ENCODE results near the gene TCL1A. TPM values are rescaled to one million over a fixed set of nuclear protein-coding genes. Genes with fewer than 3 reads are reported as not detected.

Gene TCL1A
- total RNA-seq, 1 experiment from 2014 or later, result 1.1 TPM

- TF ChIP-seq TEAD4 (CRISPR knock-in tag; IDR thresholded peaks at IDR 0.05), result no peak
- TF ChIP-seq ZBTB21 (CRISPR knock-in tag; IDR thresholded peaks at IDR 0.05; ENCODE audit: borderline replicate concordance), result no peak
- no peak for TF ChIP-seq HMGA2 (CRISPR knock-in tag; IDR thresholded peaks at IDR 0.05)
- no peak for TF ChIP-seq ZBTB43 (CRISPR knock-in tag; IDR thresholded peaks at IDR 0.05)
- Mint-ChIP-seq H3K4me3 (no peak overlapping the region), H3K4me1 (peaks cover 30% of the 10 kb centered on the region), H3K36me3 (no peaks in the 10 kb centered on the region), H3K27ac (no peak overlapping the region), H3K27me3 (ENCODE audit: low read depth) (peaks cover 9% of the 10 kb centered on the region; the same call in 1 of the 2 replicates), H3K9me3 (no peaks in the 10 kb centered on the region)
- POLR2A ChIA-PET, result no interaction called here
- CTCF ChIA-PET, result interaction anchor here (0.5 to 1.3 kb wide), 5 partner anchors 17 to 438 kb away, joined by 3 to 4 read pairs (median 3); no protein-coding TSS in a partner anchor
- ATAC-seq (no peak), DNase-seq (ENCODE audit: low spot score) (no peak)
Measured at GRCh38 chr14:95660651-95661515, 53.0 kb downstream of the TCL1A start.

- Mint-ChIP-seq H3K9me3 (no peaks in the 10 kb centered on the region), H3K27ac (no peak overlapping the region), H3K27me3 (ENCODE audit: low read depth) (peaks cover 9% of the 10 kb centered on the region; the same call in 1 of the 2 replicates), H3K36me3 (no peaks in the 10 kb centered on the region), H3K4me1 (peaks cover 39% of the 10 kb centered on the region), H3K4me3 (no peak overlapping the region)
- DNase-seq (ENCODE audit: low spot score) (no peak), ATAC-seq (no peak)
- ChIA-PET CTCF (interaction anchor here (1.0 to 1.3 kb wide), 2 partner anchors 16 to 24 kb away, joined by 3 to 4 read pairs; no protein-coding TSS in a partner anchor), POLR2A (no interaction called here)
- TF ChIP-seq ARID4B (CRISPR knock-in tag; IDR thresholded peaks at IDR 0.05; ENCODE audit: borderline replicate concordance), result no peak
- no peak for TF ChIP-seq TEAD1 (CRISPR knock-in tag; IDR thresholded peaks at IDR 0.05)
Measured at GRCh38 chr14:95659990-95660385, 53.9 kb downstream of the TCL1A start.

Other genes starting within 250 kb of the TCL1A start
- 0.21 to 0.34 TPM (median 0.24 TPM) in 3 replicates for gene SYNE3, start 197.5 kb downstream of the TCL1A start, total RNA-seq (2021)
- 72.8 to 78.3 TPM (median 76.2 TPM) in 3 replicates for gene GLRX5, start 179.1 kb downstream of the TCL1A start, total RNA-seq (2021)
- 5.7 to 7.2 TPM (median 7.0 TPM) in 3 replicates for gene TCL1B, start 27.7 kb downstream of the TCL1A start, total RNA-seq (2021)
- gene TUNAR, start 162.7 kb upstream of the TCL1A start, total RNA-seq (2021), result 36.3 to 57.6 TPM (median 57.0 TPM) in 3 replicates

All from WTC11 (cell line).